Endothelial cell of umbilical vein (primary cell): Measurements from ENCODE around the gene ALG2. TPM values are rescaled to one million over a fixed set of nuclear protein-coding genes. Genes with fewer than 3 reads are reported as not detected.

Experiments used
- BruUV-seq: library from RNA; stranded (reverse); fragments of 400-500 nt; replicated peaks from 2 replicates; lab custom pipeline; 2021; lab: Mats Ljungman, UMichigan
- CTCF ChIA-PET: fragments of 300-600, 350-600 bp; sonication (Branson Sonifier 250); formaldehyde crosslinking; loops from one replicate; lab custom pipeline; 2021; ENCODE audit warnings: antibody characterized with exemption, inconsistent platforms; lab: Charles Lee
- POLR2A ChIA-PET: fragments of 300-600, 350-600 bp; sonication (Branson Sonifier 250); formaldehyde crosslinking; loops from one replicate; lab custom pipeline; 2021; ENCODE audit warnings: antibody characterized with exemption, inconsistent platforms; lab: Charles Lee
- DNase-seq: peaks from one replicate; pipeline ENCODE4 v3.0.0-alpha.2; 2011; ENCODE audit warnings: low read depth, low spot score
- FAIRE-seq: peaks from 2 replicates; lab custom pipeline; 2011; peaks lifted over from hg19 to GRCh38; lab: Jason Lieb, UNC
- H2AFZ ChIP-seq: 2 replicates; pipeline ENCODE4 v1.6.0; 2012; ENCODE audit warnings: low read depth, low read length, control low read depth, inconsistent platforms
- H3K27ac ChIP-seq: 2 replicates; pipeline ENCODE4 v1.5.1; 2011; ENCODE audit warnings: low read depth, mild to moderate bottlenecking, control low read depth, low read length, moderate library complexity; ENCODE audit not compliant: insufficient read depth
- H3K27me3 ChIP-seq, 2 experiments: 2 replicates each; pipeline versions ENCODE4 v1.6.0 to v1.6.1; 2011; ENCODE audit warnings: low read length in 2 of 2, mixed read lengths in 1 of 2; ENCODE audit not compliant: control insufficient read depth in 2 of 2, insufficient read depth in 2 of 2
- H3K36me3 ChIP-seq, 2 experiments: 2 replicates in 1 of 2; 3 replicates in 1 of 2; pipeline ENCODE4 v1.5.1; 2011; ENCODE audit warnings: low read length in 2 of 2, mild to moderate bottlenecking in 1 of 2, moderate library complexity in 1 of 2; ENCODE audit not compliant: control insufficient read depth in 2 of 2, insufficient read depth in 2 of 2; ENCODE audit errors: extremely low read depth in 1 of 2
- H3K4me1 ChIP-seq: 3 replicates; pipeline ENCODE4 v1.5.1; 2011; ENCODE audit warnings: mild to moderate bottlenecking, low read length; ENCODE audit not compliant: control insufficient read depth, insufficient read depth; ENCODE audit errors: extremely low read depth
- H3K4me2 ChIP-seq: 2 replicates; pipeline ENCODE4 v1.6.1; 2011; ENCODE audit warnings: low read length, control low read depth, mixed read lengths; ENCODE audit not compliant: insufficient read depth
- H3K4me3 ChIP-seq, 3 experiments: fragments of 200-600 bp in 1 of 3; sonication (generic), shearing (Covaris generic) in 1 of 3; replicated peaks in 1 of 3; 2 replicates each; pipeline ENCODE4 v1.5.1; 2011 to 2016; ENCODE audit warnings: control low read depth in 3 of 3, low read length in 3 of 3, mild to moderate bottlenecking in 2 of 3, inconsistent platforms in 1 of 3, low read depth in 1 of 3, moderate library complexity in 1 of 3; ENCODE audit not compliant: insufficient read depth in 1 of 3
- H3K79me2 ChIP-seq: 2 replicates; pipeline ENCODE4 v1.6.0; 2012; ENCODE audit warnings: low read length, inconsistent platforms; ENCODE audit not compliant: control insufficient read depth, insufficient read depth
- H3K9ac ChIP-seq: replicated peaks from 2 replicates; pipeline ENCODE3; 2011; ENCODE audit warnings: low read length, control low read depth; ENCODE audit not compliant: insufficient read depth; ENCODE audit errors: extremely low read depth
- H3K9me1 ChIP-seq: replicated peaks from 3 replicates; pipeline ENCODE4 v1.6.0; 2011; ENCODE audit warnings: mild to moderate bottlenecking, low read length; ENCODE audit not compliant: control insufficient read depth, insufficient read depth; ENCODE audit errors: extremely low read depth
- H3K9me3 ChIP-seq: replicated peaks from 2 replicates; pipeline ENCODE4 v1.5.1; 2012; ENCODE audit warnings: low read length, inconsistent platforms; ENCODE audit not compliant: control insufficient read depth, insufficient read depth
- H4K20me1 ChIP-seq: replicated peaks from 2 replicates; pipeline ENCODE3; 2011; ENCODE audit warnings: mild to moderate bottlenecking, low read length; ENCODE audit not compliant: control insufficient read depth, insufficient read depth; ENCODE audit errors: extremely low read depth
- FOS ChIP-seq: IDR thresholded peaks from 2 replicates; pipeline ENCODE4 v1.6.1; 2011; ENCODE audit warnings: mild to moderate bottlenecking, low read length, moderate library complexity, borderline replicate concordance; ENCODE audit not compliant: insufficient read depth
- JUN ChIP-seq: IDR thresholded peaks from 2 replicates; pipeline ENCODE4 v1.6.1; 2011; ENCODE audit warnings: borderline replicate concordance, low read depth; ENCODE audit not compliant: insufficient read length, insufficient read depth
- MYC ChIP-seq: IDR thresholded peaks from one replicate; pipeline ENCODE4 v1.6.1; 2011; ENCODE audit warnings: mild to moderate bottlenecking, low read depth, low read length
- POLR2A ChIP-seq: IDR thresholded peaks from 2 replicates; pipeline ENCODE4 v1.6.1; 2012; ENCODE audit warnings: low read depth, mild to moderate bottlenecking, control low read depth, low read length
- dilution Hi-C: fragments of 300-500 bp; cut with MboI; formaldehyde crosslinking; loops from one replicate; pipeline ENCODE4 v1.15.0; 2019; ENCODE audit warnings: low sequenced_read_pairs; ENCODE audit not compliant: extremely low pct_ligation_motif_present
- intact Hi-C: fragments of 100-400 bp; cut with micrococcal nuclease; formaldehyde crosslinking; loops from one replicate; pipeline ENCODE4 v1.10.0; 2022
- polyA plus RNA-seq, 4 experiments: library from polyadenylated mRNA; depleted of rRNA in 3 of 4; stranded (reverse) in 3 of 4; unstranded in 1 of 4; fragments of >200 nt; gene quantifications; 2 replicates each; pipeline versions ENCODE4 v1.2.1 to v1.2.3, GENCODE V29; 2011 to 2012; ENCODE audit warnings: missing spikeins in 1 of 4
- total RNA-seq: library from RNA; stranded (reverse); gene quantifications from 2 replicates; pipeline ENCODE4 v1.2.3, GENCODE V29; 2021
- TF ChIP-seq, protein P1 (sequence below), 2 donors: IDR thresholded peaks; 1 replicate in 1 of 2; 2 replicates in 1 of 2; pipeline ENCODE4 v1.5.1; 2011; ENCODE audit warnings: low read length in 2 of 2, mild to moderate bottlenecking in 2 of 2, moderate library complexity in 2 of 2, control low read depth in 1 of 2, inconsistent platforms in 1 of 2, low read depth in 1 of 2; ENCODE audit not compliant: insufficient read depth in 1 of 2; ENCODE audit errors: extremely low read depth in 1 of 2

The ALG2 gene
- total and polyA plus RNA-seq, 2 donors (not counting 3 experiments of a cell fraction or from before 2014, with no cell fraction given): 32.4 to 40.7 TPM

DNA sequence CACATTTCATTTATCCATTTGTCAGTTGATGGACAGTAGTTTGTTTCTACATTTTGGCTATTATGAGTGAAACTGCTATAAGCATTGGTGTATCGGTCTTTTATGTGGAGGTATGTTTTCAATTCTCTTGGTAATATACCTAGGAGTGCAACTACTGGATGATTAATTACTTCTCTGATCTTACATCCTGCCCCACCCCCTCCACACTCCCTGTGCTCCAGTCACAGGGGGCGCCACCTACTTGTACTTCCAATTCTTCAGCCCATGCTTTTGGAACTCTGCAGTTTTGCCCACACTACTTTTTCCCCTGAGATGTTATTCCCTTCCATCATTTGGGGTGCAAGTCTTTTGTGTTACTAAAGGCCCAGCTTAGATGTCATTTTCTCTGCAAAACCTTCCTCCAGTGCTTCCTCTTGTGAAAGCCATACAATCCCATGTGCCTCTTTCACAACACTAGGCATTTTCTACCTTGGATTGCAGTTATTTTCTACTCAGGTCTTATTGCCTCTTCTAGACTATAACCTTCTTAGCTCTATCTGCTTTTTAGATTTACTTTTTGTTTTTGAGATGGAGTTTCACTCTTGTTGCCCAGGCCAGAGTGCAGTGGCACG lies 42.4 kb upstream of the ALG2 start:
- ChIA-PET CTCF (interaction anchor here (2.5 to 2.7 kb wide), 2 partner anchors 79 to 747 kb away, joined by 15 to 16 read pairs; no protein-coding TSS in a partner anchor), POLR2A (no interaction called here)
- Histone ChIP-seq H4K20me1 (no peaks in the 10 kb centered on the region), H3K27ac (no peak overlapping the region), H3K4me2 (no peak overlapping the region), H3K79me2 (no peaks in the 10 kb centered on the region), H3K9ac (no peak overlapping the region), H3K9me3 (no peaks in the 10 kb centered on the region), H3K9me1 (no peaks in the 10 kb centered on the region), H3K4me3 (no peak overlapping the region), H3K27me3 (no peaks in the 10 kb centered on the region), H2AFZ (no peak overlapping the region), H3K4me1 (peaks cover 14% of the 10 kb centered on the region), H3K36me3 (no peaks in the 10 kb centered on the region)
- intact Hi-C loops (loop anchor here (2.0 kb wide), 1 partner anchor 101 kb away; no protein-coding TSS in a partner anchor), dilution Hi-C loops (no loop called here)
- no TSS peak for BruUV-seq
- DNase-seq (peak; percentile 19), FAIRE-seq (peak; percentile 38)
- TF ChIP-seq FOS (no peak), JUN (no peak), POLR2A (no peak)
- TF ChIP-seq, protein P1, sequence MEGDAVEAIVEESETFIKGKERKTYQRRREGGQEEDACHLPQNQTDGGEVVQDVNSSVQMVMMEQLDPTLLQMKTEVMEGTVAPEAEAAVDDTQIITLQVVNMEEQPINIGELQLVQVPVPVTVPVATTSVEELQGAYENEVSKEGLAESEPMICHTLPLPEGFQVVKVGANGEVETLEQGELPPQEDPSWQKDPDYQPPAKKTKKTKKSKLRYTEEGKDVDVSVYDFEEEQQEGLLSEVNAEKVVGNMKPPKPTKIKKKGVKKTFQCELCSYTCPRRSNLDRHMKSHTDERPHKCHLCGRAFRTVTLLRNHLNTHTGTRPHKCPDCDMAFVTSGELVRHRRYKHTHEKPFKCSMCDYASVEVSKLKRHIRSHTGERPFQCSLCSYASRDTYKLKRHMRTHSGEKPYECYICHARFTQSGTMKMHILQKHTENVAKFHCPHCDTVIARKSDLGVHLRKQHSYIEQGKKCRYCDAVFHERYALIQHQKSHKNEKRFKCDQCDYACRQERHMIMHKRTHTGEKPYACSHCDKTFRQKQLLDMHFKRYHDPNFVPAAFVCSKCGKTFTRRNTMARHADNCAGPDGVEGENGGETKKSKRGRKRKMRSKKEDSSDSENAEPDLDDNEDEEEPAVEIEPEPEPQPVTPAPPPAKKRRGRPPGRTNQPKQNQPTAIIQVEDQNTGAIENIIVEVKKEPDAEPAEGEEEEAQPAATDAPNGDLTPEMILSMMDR (IDR thresholded peaks at IDR 0.05; ENCODE audit: extremely low read depth in 1 of 2, insufficient read depth in 1 of 2, low read depth in 1 of 2, low read length in 2 of 2): peak in 1 of 2 donors; percentile 18

DNA sequence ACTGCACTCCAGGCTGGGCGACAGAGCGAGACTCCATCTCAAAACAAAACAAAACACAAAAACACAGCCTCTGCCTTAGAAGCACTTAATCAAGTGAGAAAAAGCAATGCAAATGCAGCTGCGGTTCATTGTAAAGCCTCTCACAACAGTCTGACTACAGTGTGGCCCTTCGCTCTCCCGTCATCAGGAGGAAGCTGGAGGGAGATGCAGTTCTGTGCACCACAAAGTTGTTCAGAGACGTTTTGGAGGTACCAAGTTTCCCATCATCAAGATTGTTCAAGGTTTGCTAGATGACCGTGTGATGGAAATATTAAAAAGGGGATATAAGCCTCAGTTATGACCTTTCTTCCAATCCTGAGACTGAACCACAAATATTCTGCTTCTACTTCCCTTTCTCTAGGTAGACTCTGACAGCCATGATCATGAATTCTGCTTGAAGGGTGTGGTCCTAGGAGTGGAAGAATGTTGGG lies 41.2 kb upstream of the ALG2 start:
- FAIRE-seq: no peak
- Histone ChIP-seq H3K36me3 (no peaks in the 10 kb centered on the region), H3K4me1 (peaks cover 6% of the 10 kb centered on the region), H3K4me2 (no peak overlapping the region), H3K9me1 (no peaks in the 10 kb centered on the region), H3K4me3 (no peak overlapping the region), H2AFZ (no peak overlapping the region), H3K79me2 (no peaks in the 10 kb centered on the region), H3K27ac (no peak overlapping the region), H3K9me3 (no peaks in the 10 kb centered on the region), H3K9ac (no peak overlapping the region), H4K20me1 (no peaks in the 10 kb centered on the region), H3K27me3 (no peaks in the 10 kb centered on the region)
- TF ChIP-seq, protein P1 (IDR thresholded peaks at IDR 0.05; ENCODE audit: extremely low read depth in 1 of 2, insufficient read depth in 1 of 2, low read depth in 1 of 2, low read length in 2 of 2): no peak
- no peak for TF ChIP-seq MYC
- ChIA-PET CTCF (no interaction called here), POLR2A (no interaction called here)
- BruUV-seq: no TSS peak
- intact Hi-C loops (no loop called here), dilution Hi-C loops (no loop called here)
- DNase-seq: no peak
